Stomach (tissue), 9 donors: ENCODE measurements around the gene CATSPER3. TPM values are rescaled to one million over a fixed set of nuclear protein-coding genes. Genes with fewer than 3 reads are reported as not detected.

ENCODE experiments used
- DNase-seq, 2 donors: peaks; one replicate each; pipeline versions ENCODE4 v3.0.0 to v3.0.0-alpha.2; 2013 to 2019
- H3K27ac ChIP-seq, 5 donors: fragments of 200-600 bp in 4 of 5; sonication (generic) in 4 of 5; one replicate each; pipeline ENCODE4 v1.5.1; 2013 to 2019; ENCODE audit warnings: mild to moderate bottlenecking in 1 of 5, moderate library complexity in 1 of 5
- H3K27me3 ChIP-seq, 3 donors: fragments of 200-600 bp; sonication (generic); one replicate each; pipeline ENCODE4 v1.5.1; 2017 to 2019; ENCODE audit warnings: mixed run types in 1 of 3
- H3K36me3 ChIP-seq, 4 donors: fragments of 200-600 bp; sonication (generic); 1 replicate in 3 of 4; 2 replicates in 1 of 4; pipeline ENCODE4 v1.5.1; 2016 to 2019
- H3K4me1 ChIP-seq, 4 donors: fragments of 200-600 bp; sonication (generic); one replicate each; pipeline ENCODE4 v1.5.1; 2016 to 2019
- H3K4me3 ChIP-seq, 4 donors: fragments of 200-600 bp; sonication (generic) in 3 of 4; one replicate each; pipeline ENCODE4 v1.5.1; 2016 to 2019; ENCODE audit warnings: mild to moderate bottlenecking in 1 of 4
- H3K9me3 ChIP-seq, 4 donors: fragments of 200-600 bp; sonication (generic); one replicate each; pipeline ENCODE4 v1.5.1; 2016 to 2019
- EP300 ChIP-seq: sonication (generic); formaldehyde crosslinking; IDR thresholded peaks from one replicate; pipeline ENCODE4 v1.6.1; 2017; ENCODE audit warnings: antibody characterized with exemption
- POLR2A ChIP-seq, 4 donors: fragments of 450-650 bp; IDR thresholded peaks; one replicate each; pipeline ENCODE4 v1.6.1; 2016; ENCODE audit warnings: antibody characterized with exemption in 4 of 4, control low read depth in 2 of 4, mild to moderate bottlenecking in 1 of 4, moderate library complexity in 1 of 4
- POLR2AphosphoS5 ChIP-seq, 3 donors: sonication (generic); formaldehyde crosslinking; IDR thresholded peaks; one replicate each; pipeline ENCODE4 v1.6.1; 2016; ENCODE audit warnings: antibody characterized with exemption in 3 of 3
- WGBS, 5 donors: extraction: QIAGEN DNeasy Blood & Tissue Kit in 3 of 5; methylation state at CpG; one replicate each; pipeline versions ENCODE4 v1.1.5 to v1.1.7; 2013 to 2018; 5-methylcytosine and 5-hydroxymethylcytosine counted together
- intact Hi-C: fragments of 100-400 bp; cut with DNase I; formaldehyde crosslinking; loops from one replicate; pipeline ENCODE4 v1.15.1; 2023; ENCODE audit warnings: low total_unique reads
- polyA plus RNA-seq, 3 donors: library from polyadenylated mRNA; stranded (reverse); fragments of 200-250 nt; gene quantifications; one replicate each; pipeline ENCODE4 v1.2.3, GENCODE V29; 2013
- total RNA-seq, 5 donors: library from RNA; depleted of rRNA; stranded (reverse); fragments of >200 nt; gene quantifications; one replicate each; pipeline versions ENCODE4 v1.1.0 to v1.2.3, GENCODE V29; 2014 to 2016
- TF ChIP-seq, protein P1 (sequence below), 7 experiments: fragments of 450-650 bp in 4 of 7; fragments of 200-600 bp in 3 of 7; sonication (generic) in 3 of 7; IDR thresholded peaks; one replicate each; pipeline ENCODE4 v1.5.1; 2016 to 2019; ENCODE audit warnings: antibody characterized with exemption in 7 of 7, control low read depth in 2 of 7, mild to moderate bottlenecking in 1 of 7
- donor health status: healthy with polysubstance abuse.
- donor health status: Bipolar disorder and iron deficiency.
- donor health status: healthy.

Gene CATSPER3
- total and polyA plus RNA-seq, 8 donors: 0.62 to 0.88 TPM; not detected in 6

GRCh38 chr5:135039271-135040033 lies 71.7 kb downstream of the CATSPER3 start:
- Histone ChIP-seq H3K36me3 (no peaks in the 10 kb centered on the region), H3K27me3 (peaks cover 7 to 99% (median 68%) of the 10 kb centered on the region in 3 donors), H3K27ac (peak overlapping the region; percentile 64 to 94 (median 94)), H3K9me3 (no peaks in the 10 kb centered on the region), H3K4me3 (peak overlapping the region; percentile 45 to 63 (median 52)), H3K4me1 (peaks cover 32 to 54% (median 47%) of the 10 kb centered on the region in 4 donors)
- 3 to 8% (median 5%) methylated on average over 13 to 87 of the region's 87 CpGs for WGBS, 5 donors
- intact Hi-C loops: loop anchor here (10.0 kb wide), 1 partner anchor 155 kb away; no protein-coding TSS in a partner anchor
- peak in 1 of 3 donors; percentile 8 for TF ChIP-seq POLR2AphosphoS5 (IDR thresholded peaks at IDR 0.05)
- TF ChIP-seq, protein P1, sequence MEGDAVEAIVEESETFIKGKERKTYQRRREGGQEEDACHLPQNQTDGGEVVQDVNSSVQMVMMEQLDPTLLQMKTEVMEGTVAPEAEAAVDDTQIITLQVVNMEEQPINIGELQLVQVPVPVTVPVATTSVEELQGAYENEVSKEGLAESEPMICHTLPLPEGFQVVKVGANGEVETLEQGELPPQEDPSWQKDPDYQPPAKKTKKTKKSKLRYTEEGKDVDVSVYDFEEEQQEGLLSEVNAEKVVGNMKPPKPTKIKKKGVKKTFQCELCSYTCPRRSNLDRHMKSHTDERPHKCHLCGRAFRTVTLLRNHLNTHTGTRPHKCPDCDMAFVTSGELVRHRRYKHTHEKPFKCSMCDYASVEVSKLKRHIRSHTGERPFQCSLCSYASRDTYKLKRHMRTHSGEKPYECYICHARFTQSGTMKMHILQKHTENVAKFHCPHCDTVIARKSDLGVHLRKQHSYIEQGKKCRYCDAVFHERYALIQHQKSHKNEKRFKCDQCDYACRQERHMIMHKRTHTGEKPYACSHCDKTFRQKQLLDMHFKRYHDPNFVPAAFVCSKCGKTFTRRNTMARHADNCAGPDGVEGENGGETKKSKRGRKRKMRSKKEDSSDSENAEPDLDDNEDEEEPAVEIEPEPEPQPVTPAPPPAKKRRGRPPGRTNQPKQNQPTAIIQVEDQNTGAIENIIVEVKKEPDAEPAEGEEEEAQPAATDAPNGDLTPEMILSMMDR (IDR thresholded peaks at IDR 0.05): no peak
- peak in 1 of 2 donors; percentile 65 for DNase-seq

- no peak for TF ChIP-seq POLR2A (IDR thresholded peaks at IDR 0.05)
- no peak for TF ChIP-seq POLR2AphosphoS5 (IDR thresholded peaks at IDR 0.05)
- no peak for TF ChIP-seq EP300
- TF ChIP-seq, protein P1 (IDR thresholded peaks at IDR 0.05): no peak
- H3K27ac ChIP-seq: peak overlapping the region; percentile 64 to 94 (median 94)
- H3K4me1 ChIP-seq: peaks cover 26 to 49% (median 42%) of the 10 kb centered on the region in 4 donors
- 7 to 31% (median 25%) methylated on average over 8 to 11 of the region's 11 CpGs for WGBS, 5 donors
- peaks cover 7 to 99% (median 64%) of the 10 kb centered on the region in 3 donors for H3K27me3 ChIP-seq
- intact Hi-C loops: no loop called here
- peak overlapping the region; percentile 45 to 63 (median 52) for H3K4me3 ChIP-seq
- H3K36me3 ChIP-seq: no peaks in the 10 kb centered on the region
- no peak for DNase-seq
- H3K9me3 ChIP-seq: no peaks in the 10 kb centered on the region
These were observed 72.3 kb downstream of the CATSPER3 start for GRCh38 chr5:135040034-135040332.

DNA sequence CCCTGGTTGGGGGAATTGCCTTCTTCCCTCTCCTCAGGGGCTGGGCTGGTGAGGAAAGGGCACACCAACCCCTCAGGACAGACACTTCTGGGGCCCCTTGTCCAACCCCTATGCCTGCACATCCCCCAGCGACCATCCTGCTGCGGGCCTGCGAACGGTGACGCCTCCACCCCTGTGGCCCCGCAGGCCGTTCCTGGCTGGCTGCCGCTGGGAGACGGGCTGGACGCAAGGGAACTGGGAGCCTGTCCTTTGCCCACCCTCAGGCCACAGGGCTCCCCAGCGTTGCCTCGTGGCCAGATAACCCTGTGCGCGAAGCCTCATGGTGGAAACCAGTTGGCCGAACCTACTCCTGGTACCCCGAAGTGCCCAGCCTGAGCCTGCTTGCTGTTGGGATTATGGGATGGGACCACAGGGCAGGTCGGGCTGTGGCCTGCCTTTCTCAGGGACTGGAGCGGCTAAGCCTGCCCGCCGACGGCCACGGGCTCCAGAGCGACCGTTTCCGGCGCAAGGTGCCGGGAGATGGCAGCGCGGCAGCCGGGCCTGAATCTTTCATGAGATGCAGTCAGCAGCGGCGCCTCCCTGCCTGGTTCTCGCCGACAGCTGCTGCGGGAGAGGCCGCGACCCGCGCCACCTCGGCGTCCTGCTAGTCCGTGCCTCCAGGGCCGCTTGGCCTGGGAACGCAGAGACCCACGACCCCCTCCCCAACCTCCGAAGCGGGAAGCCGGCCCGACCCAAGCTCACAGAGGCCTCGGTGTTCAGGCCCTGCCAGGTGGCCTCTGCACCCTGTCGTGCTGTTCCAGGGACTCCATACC lies 72.8 kb downstream of the CATSPER3 start:
- peak overlapping the region; percentile 52 to 94 (median 94) for H3K27ac ChIP-seq
- no peaks in the 10 kb centered on the region for H3K36me3 ChIP-seq
- TF ChIP-seq POLR2AphosphoS5 (IDR thresholded peaks at IDR 0.05) (no peak), EP300 (no peak), POLR2A (IDR thresholded peaks at IDR 0.05) (no peak)
- TF ChIP-seq, protein P1 (IDR thresholded peaks at IDR 0.05): no peak
- no peaks in the 10 kb centered on the region for H3K9me3 ChIP-seq
- peaks cover 7 to 99% (median 58%) of the 10 kb centered on the region in 3 donors for H3K27me3 ChIP-seq
- intact Hi-C loops: no loop called here
- H3K4me3 ChIP-seq: peak overlapping the region in 2 of 4 donors; percentile 48 to 55
- peak in 1 of 2 donors; percentile 55 for DNase-seq
- peaks cover 21 to 45% (median 37%) of the 10 kb centered on the region in 4 donors for H3K4me1 ChIP-seq
- 7 to 43% (median 20%) methylated on average over 31 to 51 of the region's 51 CpGs; no CpG with 5 or more reads in 1 of the 5 donors for WGBS, 5 donors

- peak overlapping the region in 3 of 5 donors; percentile 94 for H3K27ac ChIP-seq
- peak overlapping the region in 1 of 4 donors; percentile 48 for H3K4me3 ChIP-seq
- WGBS, 5 donors: 44 to 72% (median 60%) methylated on average over 10 to 12 of the region's 12 CpGs
- TF ChIP-seq, protein P1 (IDR thresholded peaks at IDR 0.05): no peak
- no peak for TF ChIP-seq EP300
- TF ChIP-seq POLR2AphosphoS5 (IDR thresholded peaks at IDR 0.05): no peak
- no peak for TF ChIP-seq POLR2A (IDR thresholded peaks at IDR 0.05)
- intact Hi-C loops: no loop called here
- no peaks in the 10 kb centered on the region for H3K9me3 ChIP-seq
- H3K36me3 ChIP-seq: no peaks in the 10 kb centered on the region
- DNase-seq: no peak
- peaks cover 21 to 40% (median 32%) of the 10 kb centered on the region in 4 donors for H3K4me1 ChIP-seq
- H3K27me3 ChIP-seq: peaks cover 7 to 99% (median 55%) of the 10 kb centered on the region in 3 donors
These were observed 73.5 kb downstream of the CATSPER3 start for GRCh38 chr5:135041145-135041587.
